ENCODE measurements around the gene COL27A1.

The COL27A1 gene

GRCh38 chr9:114229295-114229694 lies 74.0 kb downstream of the COL27A1 start:
- no peak for DNase-seq

GRCh38 chr9:114230068-114230467 lies 74.7 kb downstream of the COL27A1 start:
- DNase-seq = no peak

GRCh38 chr9:114231273-114231672 lies 75.9 kb downstream of the COL27A1 start:
- DNase-seq = no peak

- no peak for DNase-seq
These were observed 76.5 kb downstream of the COL27A1 start for GRCh38 chr9:114231719-114232449.

GRCh38 chr9:114233491-114234185 lies 78.3 kb downstream of the COL27A1 start:
- no peak for DNase-seq

- DNase-seq = peak; percentile 17
These were observed 79.8 kb downstream of the COL27A1 start for GRCh38 chr9:114235033-114235661.

- no peak for DNase-seq
These were observed 81.2 kb downstream of the COL27A1 start for GRCh38 chr9:114236391-114237138.

GRCh38 chr9:114237247-114237646 lies 81.9 kb downstream of the COL27A1 start:
- no peak for DNase-seq

- no peak for DNase-seq
These were observed 82.4 kb downstream of the COL27A1 start for GRCh38 chr9:114237781-114238180.

GRCh38 chr9:114238472-114238871 lies 83.1 kb downstream of the COL27A1 start:
- no peak for DNase-seq

GRCh38 chr9:114238891-114239875 lies 83.8 kb downstream of the COL27A1 start:
- DNase-seq = no peak

- DNase-seq = no peak
These were observed 84.9 kb downstream of the COL27A1 start for GRCh38 chr9:114240216-114240615.

GRCh38 chr9:114240647-114241558 lies 85.6 kb downstream of the COL27A1 start:
- no peak for DNase-seq

GRCh38 chr9:114242837-114243236 lies 87.5 kb downstream of the COL27A1 start:
- no peak for DNase-seq

- DNase-seq = no peak
These were observed 87.9 kb downstream of the COL27A1 start for GRCh38 chr9:114243240-114243639.

- no peak for DNase-seq
These were observed 89.2 kb downstream of the COL27A1 start for GRCh38 chr9:114244570-114244969.

GRCh38 chr9:114246558-114246957 lies 91.2 kb downstream of the COL27A1 start:
- no peak for DNase-seq

- no peak for DNase-seq
These were observed 91.7 kb downstream of the COL27A1 start for GRCh38 chr9:114247077-114247476.

- DNase-seq = no peak
These were observed 92.2 kb downstream of the COL27A1 start for GRCh38 chr9:114247491-114247890.

- no peak for DNase-seq
These were observed 93.0 kb downstream of the COL27A1 start for GRCh38 chr9:114248299-114248707.
